Measurements from ENCODE around the gene PTPRG. TPM values are rescaled to one million over a fixed set of nuclear protein-coding genes. Genes with fewer than 3 reads are reported as not detected.

PTPRG gene
- total RNA-seq, 4 donors from 2014 or later: 11.0 to 18.5 (median 14.9) TPM

GRCh38 chr3:62207197-62207596 is 645.8 kb downstream of the PTPRG start:
- Histone ChIP-seq H3K27ac (no peak overlapping the region), H3K9me3 (no peaks in the 10 kb centered on the region), H3K4me1 (no peaks in the 10 kb centered on the region), H3K4me3 (no peak overlapping the region), H3K36me3 (peaks cover 12% of the 10 kb centered on the region), H3K27me3 (no peaks in the 10 kb centered on the region)
- TF ChIP-seq EP300 (IDR thresholded peaks at IDR 0.05) (no peak), POLR2A (IDR thresholded peaks at IDR 0.05) (no peak), POLR2AphosphoS5 (IDR thresholded peaks at IDR 0.05) (no peak)
- TF ChIP-seq, protein P1, sequence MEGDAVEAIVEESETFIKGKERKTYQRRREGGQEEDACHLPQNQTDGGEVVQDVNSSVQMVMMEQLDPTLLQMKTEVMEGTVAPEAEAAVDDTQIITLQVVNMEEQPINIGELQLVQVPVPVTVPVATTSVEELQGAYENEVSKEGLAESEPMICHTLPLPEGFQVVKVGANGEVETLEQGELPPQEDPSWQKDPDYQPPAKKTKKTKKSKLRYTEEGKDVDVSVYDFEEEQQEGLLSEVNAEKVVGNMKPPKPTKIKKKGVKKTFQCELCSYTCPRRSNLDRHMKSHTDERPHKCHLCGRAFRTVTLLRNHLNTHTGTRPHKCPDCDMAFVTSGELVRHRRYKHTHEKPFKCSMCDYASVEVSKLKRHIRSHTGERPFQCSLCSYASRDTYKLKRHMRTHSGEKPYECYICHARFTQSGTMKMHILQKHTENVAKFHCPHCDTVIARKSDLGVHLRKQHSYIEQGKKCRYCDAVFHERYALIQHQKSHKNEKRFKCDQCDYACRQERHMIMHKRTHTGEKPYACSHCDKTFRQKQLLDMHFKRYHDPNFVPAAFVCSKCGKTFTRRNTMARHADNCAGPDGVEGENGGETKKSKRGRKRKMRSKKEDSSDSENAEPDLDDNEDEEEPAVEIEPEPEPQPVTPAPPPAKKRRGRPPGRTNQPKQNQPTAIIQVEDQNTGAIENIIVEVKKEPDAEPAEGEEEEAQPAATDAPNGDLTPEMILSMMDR (IDR thresholded peaks at IDR 0.05): no peak
- DNase-seq (ENCODE audit: low spot score in 2 of 2): no peak
- WGBS: 89% methylated on average over 3 of the region's 3 CpGs

GRCh38 chr3:62208385-62208784 is 647.0 kb downstream of the PTPRG start:
- Histone ChIP-seq H3K4me3 (no peak overlapping the region), H3K9me3 (no peaks in the 10 kb centered on the region), H3K27me3 (no peaks in the 10 kb centered on the region), H3K27ac (no peak overlapping the region), H3K4me1 (no peaks in the 10 kb centered on the region), H3K36me3 (peaks cover 8% of the 10 kb centered on the region)
- no peak for TF ChIP-seq EP300 (IDR thresholded peaks at IDR 0.05)
- no peak for TF ChIP-seq POLR2A (IDR thresholded peaks at IDR 0.05)
- TF ChIP-seq, protein P1 (IDR thresholded peaks at IDR 0.05): no peak
- TF ChIP-seq POLR2AphosphoS5 (IDR thresholded peaks at IDR 0.05): no peak
- WGBS: 100% methylated on average over 2 of the region's 4 CpGs
- no peak for DNase-seq (ENCODE audit: low spot score in 2 of 2)

- TF ChIP-seq, protein P1 (IDR thresholded peaks at IDR 0.05): no peak
- TF ChIP-seq POLR2A (IDR thresholded peaks at IDR 0.05) (no peak), EP300 (IDR thresholded peaks at IDR 0.05) (no peak), POLR2AphosphoS5 (IDR thresholded peaks at IDR 0.05) (no peak)
- no peaks in the 10 kb centered on the region for H3K9me3 ChIP-seq
- WGBS: 72% methylated on average over 5 of the region's 5 CpGs
- H3K27ac ChIP-seq: no peak overlapping the region
- H3K27me3 ChIP-seq: no peaks in the 10 kb centered on the region
- no peak for DNase-seq (ENCODE audit: low spot score in 2 of 2)
- no peak overlapping the region for H3K4me3 ChIP-seq
- H3K4me1 ChIP-seq: no peaks in the 10 kb centered on the region
- peaks cover 1% of the 10 kb centered on the region for H3K36me3 ChIP-seq
These were observed 647.7 kb downstream of the PTPRG start for GRCh38 chr3:62209101-62209500.

DNA sequence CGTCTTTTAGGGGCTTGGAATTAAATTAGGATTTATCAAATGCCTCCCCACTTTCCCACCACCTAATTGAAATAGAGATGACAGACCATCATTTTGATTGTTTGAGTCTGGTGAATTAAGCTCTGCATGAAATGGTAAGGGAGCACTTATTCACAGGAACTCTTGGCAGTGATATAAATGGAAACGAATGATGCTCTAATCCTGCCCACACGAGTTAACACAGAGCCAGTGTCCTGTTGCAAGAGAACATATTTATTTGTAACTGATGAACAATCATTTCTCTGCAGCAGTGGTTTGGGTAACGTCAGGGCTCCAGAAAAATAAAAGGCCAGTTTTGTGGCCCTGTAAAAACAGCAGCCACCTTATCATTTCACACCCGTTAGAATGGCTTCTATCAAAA is 648.6 kb downstream of the PTPRG start:
- H3K27ac ChIP-seq: no peak overlapping the region
- TF ChIP-seq, protein P1 (IDR thresholded peaks at IDR 0.05): no peak
- no peak for TF ChIP-seq POLR2AphosphoS5 (IDR thresholded peaks at IDR 0.05)
- TF ChIP-seq POLR2A (IDR thresholded peaks at IDR 0.05): no peak
- TF ChIP-seq EP300 (IDR thresholded peaks at IDR 0.05): no peak
- WGBS: 60% methylated on average over 5 of the region's 5 CpGs
- no peaks in the 10 kb centered on the region for H3K9me3 ChIP-seq
- no peaks in the 10 kb centered on the region for H3K36me3 ChIP-seq
- no peaks in the 10 kb centered on the region for H3K27me3 ChIP-seq
- DNase-seq (ENCODE audit: low spot score in 2 of 2): no peak
- H3K4me1 ChIP-seq: no peaks in the 10 kb centered on the region
- no peak overlapping the region for H3K4me3 ChIP-seq

- DNase-seq (ENCODE audit: low spot score in 2 of 2): no peak
- no peaks in the 10 kb centered on the region for H3K36me3 ChIP-seq
- no peak overlapping the region for H3K27ac ChIP-seq
- H3K27me3 ChIP-seq: no peaks in the 10 kb centered on the region
- H3K9me3 ChIP-seq: no peaks in the 10 kb centered on the region
- no peak overlapping the region for H3K4me3 ChIP-seq
- H3K4me1 ChIP-seq: no peaks in the 10 kb centered on the region
- WGBS: 77% methylated on average over 8 of the region's 8 CpGs
- TF ChIP-seq, protein P1 (IDR thresholded peaks at IDR 0.05): no peak
- TF ChIP-seq POLR2AphosphoS5 (IDR thresholded peaks at IDR 0.05) (no peak), POLR2A (IDR thresholded peaks at IDR 0.05) (no peak), EP300 (IDR thresholded peaks at IDR 0.05) (no peak)
These were observed 650.5 kb downstream of the PTPRG start for GRCh38 chr3:62211675-62212429.

All from suprapubic skin (tissue), 4 donors.